GM18909 (cell line): ENCODE measurements around the gene BPIFB3.

Experiments used
- ATAC-seq: cut with Tn5 transposase; IDR thresholded peaks from one replicate; pipeline ENCODE4 v1.9.1; 2021; ENCODE audit warnings: mild to moderate bottlenecking; ENCODE audit not compliant: unreplicated experiment, poor library complexity

Gene BPIFB3

DNA sequence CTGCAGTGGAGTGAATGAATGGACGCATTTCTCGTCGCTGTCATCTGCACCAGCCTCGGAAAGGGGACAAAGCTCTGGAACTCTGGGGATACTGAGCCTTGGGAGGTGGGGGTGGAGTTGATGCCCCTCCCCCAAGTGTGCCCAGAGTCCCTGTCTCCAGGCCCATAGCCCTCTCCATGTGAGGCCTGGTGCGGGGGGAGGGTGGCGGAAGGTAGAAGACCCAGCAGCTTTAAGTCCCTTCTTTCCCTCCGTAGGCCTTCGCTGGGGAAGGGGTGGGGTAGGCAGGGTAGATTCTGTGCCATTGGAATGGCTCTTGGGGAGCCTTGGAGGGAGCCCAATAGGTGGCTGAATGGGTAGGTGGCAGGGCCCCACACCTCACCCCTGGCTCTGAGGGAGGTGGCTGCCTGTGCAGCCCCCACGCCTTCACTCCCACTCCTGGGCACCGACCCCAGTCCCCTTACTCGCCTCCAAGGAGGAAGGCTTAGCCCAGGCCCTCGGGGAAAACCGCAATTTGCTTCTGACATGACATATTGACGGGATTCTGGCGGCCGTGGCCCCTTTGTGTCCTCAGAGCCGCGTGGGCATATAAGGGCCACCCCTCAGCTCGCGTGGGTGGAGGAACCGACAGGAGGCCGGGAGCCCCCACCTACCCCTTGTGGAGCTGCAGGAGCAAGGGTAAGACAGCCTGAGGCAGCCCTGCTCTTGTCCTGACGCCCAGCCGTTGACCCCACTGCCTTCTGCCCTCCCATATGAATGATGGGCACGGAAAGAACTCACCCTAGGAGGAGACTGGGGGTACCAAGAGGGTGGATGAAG, at the start of gene BPIFB3:
TSS of gene BPIFB3 (plus strand) at position 613 of the 816 bp plus-strand sequence. CDS start 1,533 bp downstream, outside the sequence.
- no peak for ATAC-seq

DNA sequence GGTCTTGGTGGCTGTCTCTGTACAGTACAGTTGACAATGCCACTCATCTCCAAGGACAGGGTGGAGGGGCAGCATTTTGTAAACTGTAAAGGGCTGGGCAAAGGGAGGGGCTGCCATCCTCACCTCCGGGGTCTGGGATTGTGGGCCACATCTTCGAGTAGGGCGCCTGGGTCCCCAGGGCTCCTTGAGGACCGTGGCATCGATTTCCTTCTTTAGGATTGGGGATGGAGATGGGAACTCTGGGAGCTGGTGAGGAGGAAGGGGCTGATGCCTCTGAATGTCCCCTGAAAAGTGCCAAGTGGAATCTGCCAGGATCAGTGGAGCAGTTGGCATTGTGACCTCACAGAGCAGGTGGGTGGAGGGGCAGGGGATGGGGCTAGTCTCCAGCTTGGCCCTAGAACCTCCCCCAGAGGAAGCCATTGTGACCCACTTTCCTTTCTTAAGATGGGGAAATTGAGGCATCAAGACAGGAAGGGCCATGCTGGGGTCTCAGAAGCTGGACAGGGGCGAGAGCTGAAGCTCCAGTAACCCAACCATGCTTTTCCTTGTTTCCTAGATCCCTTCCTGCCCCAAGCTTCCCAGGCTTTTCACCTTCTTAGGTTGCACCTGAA, 49.5 kb upstream of the BPIFB3 start, which contains the start of gene SUN5:
TSS of gene SUN5 (minus strand) at position 293 of the 611 bp plus-strand sequence. CDS start at position 200, 93 bp downstream.
- no peak for ATAC-seq

DNA sequence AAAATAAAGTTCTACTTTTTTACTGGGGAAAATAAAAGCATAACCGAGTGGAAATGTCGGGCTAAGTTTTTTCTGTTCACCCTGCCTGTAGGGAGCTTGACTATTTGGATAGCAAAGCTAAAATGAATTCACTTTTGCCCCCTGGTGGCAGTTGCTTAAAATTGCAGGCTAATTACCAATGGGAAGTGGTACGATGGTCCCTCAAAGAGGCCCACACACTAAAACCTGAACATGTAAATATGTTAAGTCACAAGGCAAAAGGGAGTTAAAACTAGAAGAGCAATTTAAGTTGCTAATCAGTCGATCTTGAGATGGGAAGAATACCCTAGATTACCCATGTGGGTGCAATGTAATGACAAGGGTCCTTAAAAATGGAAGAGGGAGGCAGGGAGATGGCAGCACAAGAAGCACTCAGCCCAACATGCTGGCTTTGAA, 48.6 kb upstream of the BPIFB3 start:
- ATAC-seq, result no peak

- ATAC-seq, result no peak
Measured at GRCh38 chr20:33005908-33006775, 47.6 kb upstream of the BPIFB3 start.

GRCh38 chr20:33006776-33007375, 46.8 kb upstream of the BPIFB3 start:
- ATAC-seq, result no peak

- no peak for ATAC-seq
Measured at GRCh38 chr20:33007376-33008335, 46.0 kb upstream of the BPIFB3 start, which contains the start of gene BPIFB2. BPIFB2 (plus strand) TSS chr20:33007704; CDS start chr20:33008575, 871 bp downstream.

DNA sequence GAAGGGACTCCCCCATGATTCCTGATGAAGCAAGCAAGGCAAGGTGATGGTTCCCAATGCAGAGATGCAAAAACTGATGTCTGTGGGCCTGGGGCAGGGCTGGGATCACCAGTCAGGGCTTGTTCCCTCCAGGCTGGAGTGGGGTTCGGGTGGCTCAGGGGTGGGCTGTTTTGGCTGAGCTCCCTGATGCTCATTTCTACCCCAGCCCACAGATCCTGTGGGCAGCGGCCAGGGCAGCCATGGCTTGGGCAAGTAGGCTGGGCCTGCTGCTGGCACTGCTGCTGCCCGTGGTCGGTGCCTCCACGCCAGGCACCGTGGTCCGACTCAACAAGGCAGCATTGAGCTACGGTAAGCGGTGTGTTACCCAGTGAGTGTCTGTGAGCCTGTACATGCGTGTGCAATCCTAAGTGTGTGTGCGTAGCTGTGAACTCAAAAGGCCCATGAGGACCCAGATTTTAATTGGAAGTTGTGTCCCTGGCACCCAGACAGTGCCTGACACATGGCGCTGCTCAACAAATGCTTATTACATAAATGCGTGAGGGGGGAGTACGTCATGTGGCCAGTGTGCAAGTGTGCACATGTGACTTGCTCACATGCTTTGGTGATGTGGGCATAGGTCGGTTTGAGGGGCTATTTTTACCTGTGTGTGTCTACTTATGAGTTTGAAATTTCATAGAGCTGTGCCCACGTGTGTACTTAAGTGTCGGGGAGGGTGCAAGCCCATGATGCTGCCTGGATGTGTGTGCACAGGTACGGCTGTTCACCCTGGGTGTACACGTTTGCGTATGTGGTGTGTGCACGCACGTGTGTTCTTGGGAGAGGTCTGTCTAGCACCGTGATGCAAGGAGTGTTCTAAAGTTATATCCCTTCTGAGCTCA, 45.1 kb upstream of the BPIFB3 start:
- ATAC-seq, result no peak

GRCh38 chr20:33009214-33010132, 44.2 kb upstream of the BPIFB3 start:
- ATAC-seq, result no peak

- no peak for ATAC-seq
Measured at GRCh38 chr20:33010133-33010504, 43.6 kb upstream of the BPIFB3 start.

GRCh38 chr20:33010674-33011449, 42.8 kb upstream of the BPIFB3 start:
- ATAC-seq, result no peak

DNA sequence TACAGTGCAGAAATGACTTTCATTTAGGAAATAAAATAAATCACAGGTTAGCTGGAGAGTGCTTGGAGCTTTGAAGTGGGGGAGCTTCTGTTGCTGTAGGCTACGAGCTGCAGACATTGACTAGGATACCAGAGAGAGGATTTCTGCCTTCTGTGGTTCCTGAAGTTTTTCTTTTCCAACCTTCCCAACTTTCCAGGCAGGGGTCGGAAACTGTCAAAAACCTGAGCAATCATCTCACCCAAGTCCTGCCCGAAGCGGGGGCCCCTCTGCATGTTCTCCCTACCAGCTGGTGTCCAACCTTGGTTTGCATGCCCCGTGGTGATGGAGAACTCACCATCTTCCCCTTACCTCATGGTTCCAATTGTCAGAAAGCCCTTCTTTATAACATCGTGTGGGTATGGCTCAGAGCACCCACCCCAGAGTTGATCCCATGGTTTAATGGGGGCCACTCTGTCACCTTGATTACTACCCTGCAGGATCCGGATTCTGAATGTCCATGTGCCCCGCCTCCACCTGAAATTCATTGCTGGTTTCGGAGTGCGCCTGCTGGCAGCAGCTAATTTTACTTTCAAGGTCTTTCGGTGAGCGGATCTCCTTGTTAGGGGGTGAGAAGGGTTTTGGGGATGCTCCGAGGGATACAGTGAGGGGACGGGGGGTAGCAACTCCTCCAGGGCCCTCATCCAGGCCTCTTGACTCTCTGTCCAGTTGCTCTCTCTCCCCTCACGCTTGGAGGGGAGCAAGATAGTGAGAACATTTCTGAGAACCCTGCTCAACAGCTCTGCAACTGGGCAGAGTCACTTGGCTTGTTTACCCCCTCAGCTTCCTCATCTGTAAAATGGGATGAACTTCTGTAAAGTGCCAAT, 41.1 kb upstream of the BPIFB3 start:
- ATAC-seq, result no peak

DNA sequence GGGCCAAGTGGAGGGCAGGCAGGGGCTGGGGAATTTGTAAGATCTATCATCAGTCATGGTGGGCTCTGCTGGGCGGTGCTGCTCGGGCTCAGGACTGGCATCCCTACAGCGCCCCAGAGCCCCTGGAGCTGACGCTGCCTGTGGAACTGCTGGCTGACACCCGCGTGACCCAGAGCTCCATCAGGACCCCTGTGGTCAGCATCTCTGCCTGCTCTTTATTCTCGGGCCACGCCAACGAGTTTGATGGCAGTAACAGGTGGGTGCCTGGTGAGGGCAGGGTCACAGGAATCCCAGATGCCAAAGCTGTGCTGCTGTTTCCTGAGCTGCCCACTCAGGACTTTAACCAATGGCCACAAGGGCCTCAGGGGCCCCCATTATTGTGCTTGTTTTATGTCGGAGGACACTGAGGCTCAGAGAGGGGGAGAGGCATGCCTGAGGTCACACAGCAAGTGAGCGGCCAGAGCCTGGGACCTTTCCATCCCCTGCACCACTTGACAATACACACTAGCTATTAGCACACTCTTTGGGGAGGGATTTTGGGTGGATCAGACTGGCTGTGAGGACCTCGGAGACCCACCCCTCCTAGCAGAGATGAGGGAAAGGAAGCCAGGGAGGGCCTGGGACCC, 39.9 kb upstream of the BPIFB3 start:
- ATAC-seq, result no peak

DNA sequence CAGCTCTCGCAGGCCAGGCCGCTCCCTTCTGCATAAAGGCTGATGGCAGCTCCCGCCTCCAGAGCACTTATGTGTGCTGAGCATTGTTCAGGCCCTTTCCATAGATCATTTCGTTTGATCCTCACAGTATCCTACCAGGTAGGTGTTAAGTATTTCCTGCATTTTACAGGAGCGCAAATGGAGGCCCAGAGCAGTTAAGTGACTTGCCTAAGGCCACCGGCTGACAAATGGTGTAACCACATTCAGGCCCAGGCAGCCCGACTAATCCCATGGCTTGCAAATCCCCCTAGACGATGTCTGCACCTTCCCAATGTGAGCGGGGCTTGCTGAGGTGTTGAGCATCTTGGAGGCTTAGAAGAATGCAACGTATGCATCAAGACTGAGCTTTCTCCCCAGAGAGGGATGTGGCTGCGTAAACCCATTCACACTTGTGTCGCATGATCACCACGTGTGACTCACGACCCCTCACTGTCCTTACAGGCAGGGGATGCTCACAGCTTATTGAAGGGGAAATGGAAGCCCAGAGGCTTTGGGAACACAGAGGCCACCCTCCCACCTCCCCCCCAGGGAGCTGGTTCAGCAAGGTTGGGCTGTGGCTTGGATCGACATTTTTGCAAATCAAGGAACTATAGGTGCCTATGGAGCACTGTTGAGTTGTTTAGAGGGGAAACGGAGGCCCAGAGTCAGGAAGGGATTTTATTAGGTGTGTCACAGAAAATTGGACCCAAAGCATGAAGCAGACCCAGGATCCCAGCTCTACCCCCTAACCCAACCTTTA, 39.2 kb upstream of the BPIFB3 start:
- no peak for ATAC-seq

GRCh38 chr20:33015114-33015484, 38.6 kb upstream of the BPIFB3 start:
- no peak for ATAC-seq
